Smooth muscle cell (in vitro differentiated cells): ENCODE results near the gene APOM. TPM values are rescaled to one million over a fixed set of nuclear protein-coding genes. Genes with fewer than 3 reads are reported as not detected.

ENCODE experiments used
- DNase-seq: peaks from one replicate; lab custom pipeline; 2025; ENCODE audit not compliant: unreplicated experiment; lab: John Stamatoyannopoulos, UW
- H2AFZ ChIP-seq: fragments of 200-600 bp; sonication (generic); 2 replicates; pipeline ENCODE4 v1.6.0; 2016; ENCODE audit warnings: antibody characterized with exemption, low read depth, mild to moderate bottlenecking
- H3F3A ChIP-seq: fragments of 200-600 bp; sonication (generic); 2 replicates; pipeline ENCODE4 v1.6.0; 2017; ENCODE audit warnings: antibody characterized with exemption, low read depth
- H3K27ac ChIP-seq: fragments of 200-600 bp; sonication (generic); 2 replicates; pipeline ENCODE4 v1.5.1; 2016; ENCODE audit warnings: low read depth, mild to moderate bottlenecking
- H3K27me3 ChIP-seq: fragments of 200-600 bp; sonication (generic); 2 replicates; pipeline ENCODE4 v1.6.1; 2016; ENCODE audit warnings: low read depth, mild to moderate bottlenecking
- H3K36me3 ChIP-seq: fragments of 200-600 bp; sonication (generic); 2 replicates; pipeline ENCODE4 v1.5.1; 2016; ENCODE audit warnings: low read depth
- H3K4me1 ChIP-seq: fragments of 200-600 bp; sonication (generic); 2 replicates; pipeline ENCODE4 v1.5.1; 2016; ENCODE audit warnings: low read depth
- H3K4me2 ChIP-seq: fragments of 200-600 bp; sonication (generic); 2 replicates; pipeline ENCODE4 v1.6.0; 2016; ENCODE audit warnings: mild to moderate bottlenecking
- H3K4me3 ChIP-seq: fragments of 200-600 bp; sonication (generic); 2 replicates; pipeline ENCODE4 v1.5.1; 2016; ENCODE audit warnings: mild to moderate bottlenecking
- H3K79me2 ChIP-seq: fragments of 200-600 bp; sonication (generic); 2 replicates; pipeline ENCODE4 v1.6.0; 2016; ENCODE audit warnings: low read depth, mild to moderate bottlenecking
- H3K9ac ChIP-seq: fragments of 200-600 bp; sonication (generic); 2 replicates; pipeline ENCODE4 v1.6.0; 2016; ENCODE audit warnings: low read depth
- H3K9me3 ChIP-seq: fragments of 200-600 bp; sonication (generic); replicated peaks from 2 replicates; pipeline ENCODE4 v1.5.1; 2016; ENCODE audit warnings: low read depth
- H4K20me1 ChIP-seq: fragments of 200-600 bp; sonication (generic); 2 replicates; pipeline ENCODE4 v1.6.0; 2016; ENCODE audit warnings: low read depth
- WGBS: methylation state at CpG from one replicate; pipeline ENCODE4 v1.1.7; 2016; ENCODE audit warnings: low lambda C conversion rate; 5-methylcytosine and 5-hydroxymethylcytosine counted together
- polyA plus RNA-seq: library from polyadenylated mRNA; unstranded; fragments of >200 nt; fragmentation: Nextera tagmentation; extraction: Ambion mirVana; gene quantifications from 2 replicates; pipeline ENCODE4 v1.2.1, GENCODE V29; 2016
- total RNA-seq: library from RNA; depleted of rRNA; stranded (reverse); fragments of >200 nt; gene quantifications from 2 replicates; pipeline ENCODE4 v1.2.3, GENCODE V29; 2014
- TF ChIP-seq, protein P1 (sequence below): fragments of 200-600 bp; sonication (generic); IDR thresholded peaks from 2 replicates; pipeline ENCODE4 v1.5.1; 2017; ENCODE audit warnings: borderline replicate concordance, mild to moderate bottlenecking, antibody characterized with exemption; ENCODE audit not compliant: insufficient read depth, poor library complexity, severe bottlenecking

Gene APOM
- total and polyA plus RNA-seq, 2 experiments from 2014 or later: 2.3 to 2.7 TPM

DNA sequence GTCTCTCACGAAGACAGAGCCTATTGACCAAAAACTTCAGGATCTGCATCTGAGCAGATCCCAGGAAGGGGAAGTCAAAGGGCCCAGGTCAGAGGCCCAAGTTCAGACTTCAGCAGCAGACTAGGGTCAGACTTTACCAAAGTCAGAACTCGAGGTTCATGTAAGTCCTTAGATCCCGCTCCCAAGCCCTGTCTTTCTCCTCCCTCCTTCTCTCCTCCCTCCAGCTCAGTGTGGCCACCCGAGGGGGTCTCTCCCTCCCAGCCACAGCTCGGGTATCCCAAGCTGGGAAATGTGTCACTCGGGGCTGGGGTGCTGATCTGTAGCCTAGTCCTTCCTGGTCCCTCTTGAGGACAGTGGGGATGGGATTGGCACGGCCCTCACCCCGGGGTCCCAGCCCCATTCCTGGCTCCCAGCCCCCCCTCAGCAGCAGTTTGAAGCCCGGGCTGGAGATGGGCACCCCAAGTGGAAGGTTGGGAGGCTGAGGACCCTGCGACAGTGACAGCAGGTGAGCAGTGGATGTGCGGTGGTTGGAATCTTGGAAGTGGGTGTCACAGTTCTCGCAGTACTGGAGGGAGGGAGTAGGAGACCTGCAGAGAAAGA, 6.5 kb downstream of the APOM start:
- H3K4me3 ChIP-seq: no peak overlapping the region
- no peaks in the 10 kb centered on the region for H3K27me3 ChIP-seq
- H3K27ac ChIP-seq: peak overlapping the region; percentile 25
- WGBS: 98% methylated on average over 12 of the region's 12 CpGs
- TF ChIP-seq, protein P1, sequence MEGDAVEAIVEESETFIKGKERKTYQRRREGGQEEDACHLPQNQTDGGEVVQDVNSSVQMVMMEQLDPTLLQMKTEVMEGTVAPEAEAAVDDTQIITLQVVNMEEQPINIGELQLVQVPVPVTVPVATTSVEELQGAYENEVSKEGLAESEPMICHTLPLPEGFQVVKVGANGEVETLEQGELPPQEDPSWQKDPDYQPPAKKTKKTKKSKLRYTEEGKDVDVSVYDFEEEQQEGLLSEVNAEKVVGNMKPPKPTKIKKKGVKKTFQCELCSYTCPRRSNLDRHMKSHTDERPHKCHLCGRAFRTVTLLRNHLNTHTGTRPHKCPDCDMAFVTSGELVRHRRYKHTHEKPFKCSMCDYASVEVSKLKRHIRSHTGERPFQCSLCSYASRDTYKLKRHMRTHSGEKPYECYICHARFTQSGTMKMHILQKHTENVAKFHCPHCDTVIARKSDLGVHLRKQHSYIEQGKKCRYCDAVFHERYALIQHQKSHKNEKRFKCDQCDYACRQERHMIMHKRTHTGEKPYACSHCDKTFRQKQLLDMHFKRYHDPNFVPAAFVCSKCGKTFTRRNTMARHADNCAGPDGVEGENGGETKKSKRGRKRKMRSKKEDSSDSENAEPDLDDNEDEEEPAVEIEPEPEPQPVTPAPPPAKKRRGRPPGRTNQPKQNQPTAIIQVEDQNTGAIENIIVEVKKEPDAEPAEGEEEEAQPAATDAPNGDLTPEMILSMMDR: no peak
- H3K9ac ChIP-seq: no peak overlapping the region
- H2AFZ ChIP-seq: no peak overlapping the region
- peaks cover 12% of the 10 kb centered on the region for H3F3A ChIP-seq
- no peak for DNase-seq
- H3K9me3 ChIP-seq: no peaks in the 10 kb centered on the region
- peaks cover 57% of the 10 kb centered on the region for H3K79me2 ChIP-seq
- peaks cover 15% of the 10 kb centered on the region for H4K20me1 ChIP-seq
- H3K36me3 ChIP-seq: no peaks in the 10 kb centered on the region
- no peak overlapping the region for H3K4me2 ChIP-seq
- H3K4me1 ChIP-seq: peaks cover 33% of the 10 kb centered on the region

- TF ChIP-seq, protein P1: no peak
- Histone ChIP-seq H3F3A (peaks cover 12% of the 10 kb centered on the region), H3K4me2 (peak overlapping the region; percentile 93), H3K36me3 (no peaks in the 10 kb centered on the region), H3K9ac (no peak overlapping the region), H4K20me1 (peaks cover 11% of the 10 kb centered on the region), H3K27me3 (no peaks in the 10 kb centered on the region), H3K9me3 (no peaks in the 10 kb centered on the region), H3K4me3 (peak overlapping the region; percentile 99), H3K4me1 (peaks cover 32% of the 10 kb centered on the region), H3K79me2 (peaks cover 57% of the 10 kb centered on the region), H3K27ac (peak overlapping the region; percentile 89), H2AFZ (no peak overlapping the region)
- 86% methylated on average over 7 of the region's 9 CpGs for WGBS
- DNase-seq: no peak
Measured at GRCh38 chr6:31663126-31663960, 7.6 kb downstream of the APOM start.

- peak overlapping the region; percentile 93 for H3K4me2 ChIP-seq
- no peak overlapping the region for H2AFZ ChIP-seq
- 39% methylated on average over 17 of the region's 17 CpGs for WGBS
- H3K27me3 ChIP-seq: no peaks in the 10 kb centered on the region
- peaks cover 24% of the 10 kb centered on the region for H3K4me1 ChIP-seq
- H4K20me1 ChIP-seq: peaks cover 7% of the 10 kb centered on the region
- H3K4me3 ChIP-seq: peak overlapping the region; percentile 99
- no peaks in the 10 kb centered on the region for H3K36me3 ChIP-seq
- H3K79me2 ChIP-seq: peaks cover 49% of the 10 kb centered on the region
- DNase-seq: no peak
- peak overlapping the region; percentile 84 for H3K9ac ChIP-seq
- H3F3A ChIP-seq: peaks cover 12% of the 10 kb centered on the region
- TF ChIP-seq, protein P1: no peak
- no peaks in the 10 kb centered on the region for H3K9me3 ChIP-seq
- peak overlapping the region; percentile 89 for H3K27ac ChIP-seq
Measured at GRCh38 chr6:31663961-31664789, 8.5 kb downstream of the APOM start.
